Measurements from ENCODE around the gene OR5A2. TPM values are rescaled to one million over a fixed set of nuclear protein-coding genes. Genes with fewer than 3 reads are reported as not detected.

Gene OR5A2, protein sequence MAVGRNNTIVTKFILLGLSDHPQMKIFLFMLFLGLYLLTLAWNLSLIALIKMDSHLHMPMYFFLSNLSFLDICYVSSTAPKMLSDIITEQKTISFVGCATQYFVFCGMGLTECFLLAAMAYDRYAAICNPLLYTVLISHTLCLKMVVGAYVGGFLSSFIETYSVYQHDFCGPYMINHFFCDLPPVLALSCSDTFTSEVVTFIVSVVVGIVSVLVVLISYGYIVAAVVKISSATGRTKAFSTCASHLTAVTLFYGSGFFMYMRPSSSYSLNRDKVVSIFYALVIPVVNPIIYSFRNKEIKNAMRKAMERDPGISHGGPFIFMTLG
- total RNA-seq (not detected), polyA plus RNA-seq (not detected)
- long read RNA-seq, donor 1 = 0 reads
- long read RNA-seq, donor 2 = 0 reads
- long read RNA-seq, donor 3 = 0 reads
- long read RNA-seq, donor 4 = 0 reads
- long read RNA-seq, donor 5 = 0 reads

DNA sequence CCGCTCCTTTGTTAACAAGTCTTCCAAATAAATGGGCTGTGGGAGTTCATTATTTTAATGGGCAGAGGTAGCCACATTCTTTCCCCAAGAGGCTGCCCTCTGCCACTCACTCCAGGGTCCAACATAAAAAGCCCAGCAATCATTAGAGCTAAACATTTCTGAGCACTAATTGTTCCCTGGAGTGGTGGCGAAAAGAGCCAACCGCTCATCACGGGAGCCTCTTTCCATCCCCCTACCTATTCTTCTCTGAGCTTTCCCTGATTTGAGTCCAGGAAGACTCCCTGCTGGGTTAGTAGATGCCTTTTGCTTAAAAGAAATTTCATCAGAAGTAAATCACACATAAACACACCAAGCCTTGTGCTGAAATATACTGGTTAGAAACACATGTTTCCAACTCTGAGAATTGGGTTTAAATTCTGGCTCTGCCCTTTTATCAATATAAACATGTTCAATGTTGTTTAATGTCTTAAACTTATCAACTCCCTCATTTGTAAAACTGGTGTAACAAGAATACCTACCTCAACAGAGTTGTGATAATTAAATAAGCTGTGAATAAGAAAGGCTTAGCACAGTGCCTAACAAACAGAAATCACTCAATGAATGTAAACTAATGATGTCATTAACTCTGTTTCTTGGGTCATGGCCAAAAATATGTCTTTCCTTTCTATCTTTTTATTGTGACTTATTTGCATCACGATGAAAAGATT is at the start of gene OR5A2:
OR5A2 (minus strand) TSS at position 53 of the 707 bp plus-strand sequence. CDS start 3,460 bp downstream, outside the sequence.
- H3K27ac ChIP-seq (ENCODE audit: low read depth in 1 of 2, low read length in 1 of 2) = no peak within 1 kb of the TSS
- H3K9me3 ChIP-seq (ENCODE audit: control insufficient read depth in 4 of 4, insufficient read depth in 3 of 4, low read length in 3 of 4) = no peaks in the 10 kb centered on the region
- no peak within 1 kb of the TSS for H3K4me3 ChIP-seq
- no peaks in the 10 kb centered on the region for H3K36me3 ChIP-seq (ENCODE audit: control insufficient read depth in 4 of 4, insufficient read depth in 4 of 4, low read length in 4 of 4)
- H3K9ac ChIP-seq (ENCODE audit: insufficient read depth in 1 of 2, low read length in 2 of 2) = no peak within 1 kb of the TSS
- no peaks in the 10 kb centered on the region for H3K4me1 ChIP-seq (ENCODE audit: control insufficient read depth in 5 of 5, insufficient read depth in 5 of 5, low read length in 5 of 5)
- TF ChIP-seq, protein P1, sequence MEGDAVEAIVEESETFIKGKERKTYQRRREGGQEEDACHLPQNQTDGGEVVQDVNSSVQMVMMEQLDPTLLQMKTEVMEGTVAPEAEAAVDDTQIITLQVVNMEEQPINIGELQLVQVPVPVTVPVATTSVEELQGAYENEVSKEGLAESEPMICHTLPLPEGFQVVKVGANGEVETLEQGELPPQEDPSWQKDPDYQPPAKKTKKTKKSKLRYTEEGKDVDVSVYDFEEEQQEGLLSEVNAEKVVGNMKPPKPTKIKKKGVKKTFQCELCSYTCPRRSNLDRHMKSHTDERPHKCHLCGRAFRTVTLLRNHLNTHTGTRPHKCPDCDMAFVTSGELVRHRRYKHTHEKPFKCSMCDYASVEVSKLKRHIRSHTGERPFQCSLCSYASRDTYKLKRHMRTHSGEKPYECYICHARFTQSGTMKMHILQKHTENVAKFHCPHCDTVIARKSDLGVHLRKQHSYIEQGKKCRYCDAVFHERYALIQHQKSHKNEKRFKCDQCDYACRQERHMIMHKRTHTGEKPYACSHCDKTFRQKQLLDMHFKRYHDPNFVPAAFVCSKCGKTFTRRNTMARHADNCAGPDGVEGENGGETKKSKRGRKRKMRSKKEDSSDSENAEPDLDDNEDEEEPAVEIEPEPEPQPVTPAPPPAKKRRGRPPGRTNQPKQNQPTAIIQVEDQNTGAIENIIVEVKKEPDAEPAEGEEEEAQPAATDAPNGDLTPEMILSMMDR (IDR thresholded peaks at IDR 0.05; ENCODE audit: control extremely low read depth, extremely low read depth) = no peak
- DNase-seq = peak in 2 of 3 donors; percentile 1 to 5
- 73 to 92% methylated on average over 5 of the region's 5 CpGs for WGBS, 2 donors
- no peaks in the 10 kb centered on the region for H3K27me3 ChIP-seq (ENCODE audit: control insufficient read depth in 3 of 3, insufficient read depth in 3 of 3, low read length in 2 of 3)
- ATAC-seq (ENCODE audit: insufficient read depth, low FRiP score) = no peak

DNA sequence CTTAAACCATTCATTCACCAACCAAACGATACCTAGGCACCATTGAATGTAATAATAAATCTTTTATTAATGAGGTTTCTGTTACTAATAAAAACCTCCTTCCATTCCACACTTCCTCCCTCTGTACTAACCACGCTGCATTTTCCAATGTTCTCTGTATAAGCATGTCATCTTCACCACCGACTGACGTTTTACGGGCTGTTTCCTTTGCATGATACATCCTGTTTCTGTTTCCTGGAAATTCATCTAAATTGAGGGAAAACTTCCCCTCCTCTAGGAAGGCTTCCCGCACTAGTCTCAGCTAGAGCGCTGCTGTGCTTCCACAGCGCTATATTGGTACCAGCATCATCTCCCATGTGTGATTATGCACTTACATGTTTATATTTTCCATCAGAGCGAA is 49.0 kb upstream of the OR5A2 start:
- H3K9ac ChIP-seq (ENCODE audit: insufficient read depth in 1 of 2, low read length in 2 of 2) = no peak overlapping the region
- 50 to 53% methylated on average over 9 of the region's 9 CpGs for WGBS, 2 donors
- no peaks in the 10 kb centered on the region for H3K4me1 ChIP-seq (ENCODE audit: control insufficient read depth in 5 of 5, insufficient read depth in 5 of 5, low read length in 5 of 5)
- TF ChIP-seq, protein P1 (IDR thresholded peaks at IDR 0.05; ENCODE audit: control extremely low read depth, extremely low read depth) = no peak
- no peak overlapping the region for H3K4me3 ChIP-seq
- no peaks in the 10 kb centered on the region for H3K27me3 ChIP-seq (ENCODE audit: control insufficient read depth in 3 of 3, insufficient read depth in 3 of 3, low read length in 2 of 3)
- H3K9me3 ChIP-seq (ENCODE audit: control insufficient read depth in 4 of 4, insufficient read depth in 3 of 4, low read length in 3 of 4) = no peaks in the 10 kb centered on the region
- no peak overlapping the region for H3K27ac ChIP-seq (ENCODE audit: low read depth in 1 of 2, low read length in 1 of 2)
- no peaks in the 10 kb centered on the region for H3K36me3 ChIP-seq (ENCODE audit: control insufficient read depth in 4 of 4, insufficient read depth in 4 of 4, low read length in 4 of 4)
- DNase-seq (peak in 2 of 3 donors; percentile 4 to 11), ATAC-seq (ENCODE audit: insufficient read depth, low FRiP score) (no peak)

DNA sequence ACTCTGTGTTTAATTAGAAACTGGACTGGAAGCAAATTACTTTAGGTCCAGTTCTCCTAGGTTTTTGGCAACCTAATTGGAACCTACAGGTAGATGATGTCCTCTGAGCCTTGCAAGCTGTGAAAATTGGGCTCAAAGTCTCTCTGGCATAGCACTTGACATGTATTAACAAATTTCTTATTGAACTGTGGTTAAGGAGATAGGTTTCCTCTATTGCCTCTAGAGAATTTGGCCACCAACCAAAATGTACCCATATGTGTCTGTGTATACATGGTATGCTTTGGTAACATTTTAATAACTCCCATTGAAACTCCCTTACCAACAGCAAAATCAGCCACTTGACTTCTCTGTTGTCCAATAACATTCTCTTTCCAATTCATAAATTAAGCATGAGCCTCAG is 46.8 kb upstream of the OR5A2 start, which contains the start of gene OR4D10:
OR4D10 (plus strand) TSS at position 301 of the 400 bp plus-strand sequence. CDS start 4,115 bp downstream, outside the sequence.
- DNase-seq = no peak
- TF ChIP-seq, protein P1 (IDR thresholded peaks at IDR 0.05; ENCODE audit: control extremely low read depth, extremely low read depth) = no peak

More for the DNA sequence above, 46.8 kb upstream of the OR5A2 start, which contains the start of gene OR4D10:
- no peaks in the 10 kb centered on the region for H3K9me3 ChIP-seq (ENCODE audit: control insufficient read depth in 4 of 4, insufficient read depth in 3 of 4, low read length in 3 of 4)
- H3K4me3 ChIP-seq = no peak within 1 kb of the TSS
- no peak within 1 kb of the TSS for H3K27ac ChIP-seq (ENCODE audit: low read depth in 1 of 2, low read length in 1 of 2)
- ATAC-seq (ENCODE audit: insufficient read depth, low FRiP score) = no peak
- H3K9ac ChIP-seq (ENCODE audit: insufficient read depth in 1 of 2, low read length in 2 of 2) = no peak within 1 kb of the TSS
- no peaks in the 10 kb centered on the region for H3K27me3 ChIP-seq (ENCODE audit: control insufficient read depth in 3 of 3, insufficient read depth in 3 of 3, low read length in 2 of 3)
- H3K4me1 ChIP-seq (ENCODE audit: control insufficient read depth in 5 of 5, insufficient read depth in 5 of 5, low read length in 5 of 5) = no peaks in the 10 kb centered on the region
- H3K36me3 ChIP-seq (ENCODE audit: control insufficient read depth in 4 of 4, insufficient read depth in 4 of 4, low read length in 4 of 4) = no peaks in the 10 kb centered on the region

Data from lung (tissue), 16 donors.